Naive thymus-derived CD4-positive, alpha-beta T cell (primary cell): ENCODE results near the gene CD86. TPM values are rescaled to one million over a fixed set of nuclear protein-coding genes. Genes with fewer than 3 reads are reported as not detected.

Experiments used
- ATAC-seq: fragments of 150-1000 bp; cut with Tn5 transposase; 2 replicates; pipeline ENCODE4 v1.10.0; 2021; ENCODE audit warnings: mild to moderate bottlenecking, moderate library complexity
- CTCF ChIA-PET: fragments of 350-600 bp; sonication (Branson Sonifier 250); formaldehyde crosslinking; loops from one replicate; lab custom pipeline; 2021; ENCODE audit warnings: antibody characterized with exemption; lab: Charles Lee
- POLR2A ChIA-PET: fragments of 350-600 bp; sonication (Branson Sonifier 250); formaldehyde crosslinking; loops from one replicate; lab custom pipeline; 2021; ENCODE audit warnings: antibody characterized with exemption, inconsistent platforms; lab: Charles Lee
- DNase-seq, 9 donors: peaks; one replicate each; pipeline versions ENCODE4 v3.0.0 to v3.0.0-alpha.2; 2020 to 2022; ENCODE audit warnings: mixed read lengths in 1 of 9
- H3K27ac ChIP-seq: one replicate; pipeline ENCODE4 v1.7.0; 2013; ENCODE audit warnings: mild to moderate bottlenecking, low read depth, low read length, moderate library complexity
- H3K27me3 ChIP-seq, 2 donors: one replicate each; pipeline ENCODE4 v1.7.0; 2013; ENCODE audit warnings: low read length in 2 of 2, mild to moderate bottlenecking in 2 of 2, moderate library complexity in 2 of 2; ENCODE audit not compliant: control insufficient read depth in 2 of 2, insufficient read depth in 2 of 2
- H3K36me3 ChIP-seq, 3 experiments: 1 replicate in 2 of 3; 2 replicates in 1 of 3; pipeline ENCODE4 v1.7.0; 2013; ENCODE audit warnings: low read length in 3 of 3, mild to moderate bottlenecking in 3 of 3, moderate library complexity in 1 of 3; ENCODE audit not compliant: insufficient read depth in 3 of 3, control insufficient read depth in 2 of 3
- H3K4me1 ChIP-seq, 2 donors: one replicate each; pipeline ENCODE4 v1.7.0; 2013; ENCODE audit warnings: low read length in 2 of 2, mild to moderate bottlenecking in 2 of 2, moderate library complexity in 1 of 2; ENCODE audit not compliant: control insufficient read depth in 2 of 2, insufficient read depth in 2 of 2
- H3K4me3 ChIP-seq: 2 replicates; pipeline ENCODE4 v1.7.0; 2013; ENCODE audit warnings: mild to moderate bottlenecking, low read length
- H3K9me3 ChIP-seq, 3 experiments: 1 replicate in 2 of 3; 2 replicates in 1 of 3; pipeline ENCODE4 v1.7.0; 2013; ENCODE audit warnings: low read length in 3 of 3; ENCODE audit not compliant: control insufficient read depth in 2 of 3
- H3K27ac Mint-ChIP-seq, 9 donors: one replicate each; pipeline ENCODE4 v1.8.0; 2020 to 2022; ENCODE audit warnings: mixed read lengths in 9 of 9, mild to moderate bottlenecking in 8 of 9, moderate library complexity in 5 of 9, inconsistent platforms in 2 of 9
- H3K27me3 Mint-ChIP-seq, 5 donors: one replicate each; pipeline ENCODE4 v1.8.0; 2021 to 2022; ENCODE audit warnings: mixed read lengths in 5 of 5, mild to moderate bottlenecking in 1 of 5
- H3K36me3 Mint-ChIP-seq, 5 donors: one replicate each; pipeline ENCODE4 v1.8.0; 2020 to 2022; ENCODE audit warnings: mixed read lengths in 5 of 5, mild to moderate bottlenecking in 3 of 5, inconsistent platforms in 1 of 5
- H3K4me1 Mint-ChIP-seq, 7 donors: one replicate each; pipeline ENCODE4 v1.8.0; 2020 to 2022; ENCODE audit warnings: mixed read lengths in 7 of 7, mild to moderate bottlenecking in 3 of 7, inconsistent platforms in 1 of 7
- H3K4me3 Mint-ChIP-seq, 10 donors: one replicate each; pipeline ENCODE4 v1.8.0; 2020 to 2022; ENCODE audit warnings: mild to moderate bottlenecking in 10 of 10, mixed read lengths in 10 of 10, moderate library complexity in 6 of 10, inconsistent platforms in 2 of 10
- H3K9me3 Mint-ChIP-seq, 11 donors: one replicate each; pipeline ENCODE4 v1.8.0; 2020 to 2022; ENCODE audit warnings: mixed read lengths in 11 of 11, mild to moderate bottlenecking in 4 of 11, inconsistent platforms in 1 of 11, moderate library complexity in 1 of 11
- intact Hi-C, 2 donors: fragments of 100-400 bp; cut with micrococcal nuclease; formaldehyde crosslinking; loops; one replicate each; pipeline ENCODE4 v1.15.1; 2023
- polyA plus RNA-seq, 2 donors: library from polyadenylated mRNA; unstranded; fragments of 300-500 nt; fragmentation: Illumina TruSeq; gene quantifications; one replicate each; pipeline ENCODE4 v1.2.3, GENCODE V29; 2021
- total RNA-seq, 6 experiments: library from RNA in 5 of 6; stranded (reverse) in 5 of 6; gene quantifications; 1 replicate in 5 of 6; 2 replicates in 1 of 6; pipeline ENCODE4 v1.2.3 and lab custom pipeline; 2021 to 2026

The CD86 gene
- total and polyA plus RNA-seq, 7 experiments from 2014 or later = 0.07 to 24.0 (median 1.4) TPM

DNA sequence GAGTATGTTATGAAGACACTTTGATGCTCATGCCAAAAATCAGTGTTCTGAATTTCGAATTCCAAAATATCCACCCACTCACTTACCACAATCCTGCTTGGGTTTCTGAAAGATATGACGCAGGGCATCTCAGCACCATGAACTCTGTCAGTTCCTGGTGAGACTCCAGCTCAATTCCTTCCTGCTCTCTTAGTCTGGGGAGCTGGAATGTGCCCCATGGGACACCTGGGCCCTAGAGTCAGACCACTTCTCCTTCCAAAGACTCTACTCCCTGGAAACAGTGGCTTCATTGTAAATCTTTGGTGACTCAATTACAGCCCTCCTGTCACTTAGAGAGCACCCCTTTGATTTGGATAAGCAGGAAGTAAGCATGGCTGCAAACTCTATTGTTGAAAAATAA, 50.5 kb downstream of the CD86 start:
- Histone ChIP-seq H3K4me3 (no peak overlapping the region), H3K27ac (no peak overlapping the region), H3K4me1 (peaks cover 0 to 5% of the 10 kb centered on the region in 2 donors), H3K36me3 (no peaks in the 10 kb centered on the region), H3K9me3 (no peaks in the 10 kb centered on the region), H3K27me3 (no peaks in the 10 kb centered on the region)
- Mint-ChIP-seq H3K4me3 (no peak overlapping the region), H3K9me3 (peaks cover 0 to 1% (median 0%) of the 10 kb centered on the region in 11 donors), H3K36me3 (no peaks in the 10 kb centered on the region), H3K4me1 (peaks cover 0 to 37% (median 10%) of the 10 kb centered on the region in 7 donors), H3K27ac (no peak overlapping the region), H3K27me3 (peaks cover under 1 to 7% (median 5%) of the 10 kb centered on the region in 5 donors)
- intact Hi-C loops = no loop called here
- POLR2A ChIA-PET = no interaction called here
- DNase-seq (no peak), ATAC-seq (no peak)
- CTCF ChIA-PET = no interaction called here

DNA sequence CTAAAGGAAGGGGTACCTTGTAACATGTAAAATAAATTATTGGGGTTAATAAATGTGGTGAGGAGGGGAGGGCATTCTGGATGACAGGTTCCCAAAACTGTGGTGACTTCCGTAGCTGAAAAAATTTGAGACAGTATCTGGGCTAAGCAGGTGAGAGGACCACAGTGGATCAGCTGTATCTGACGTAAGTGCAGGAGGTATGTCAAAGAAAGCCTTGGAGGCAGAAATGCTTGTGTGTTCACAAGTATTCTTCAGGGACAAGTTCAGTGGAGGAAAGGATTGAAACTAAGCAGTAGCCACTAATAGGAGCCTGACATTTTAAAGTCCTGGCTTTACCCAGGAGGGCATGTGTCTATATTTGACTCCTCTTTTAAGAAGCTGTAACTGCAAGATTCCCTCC, 52.0 kb downstream of the CD86 start:
- Histone ChIP-seq H3K36me3 (no peaks in the 10 kb centered on the region), H3K4me3 (no peak overlapping the region), H3K27ac (no peak overlapping the region), H3K27me3 (no peaks in the 10 kb centered on the region), H3K4me1 (no peaks in the 10 kb centered on the region), H3K9me3 (no peaks in the 10 kb centered on the region)
- H3K36me3 Mint-ChIP-seq = no peaks in the 10 kb centered on the region
- no peak overlapping the region for H3K4me3 Mint-ChIP-seq
- no peak for ATAC-seq
- peaks cover 0 to 23% (median 1%) of the 10 kb centered on the region in 7 donors for H3K4me1 Mint-ChIP-seq
- peaks cover 0 to 1% (median 0%) of the 10 kb centered on the region in 11 donors for H3K9me3 Mint-ChIP-seq
- CTCF ChIA-PET = interaction anchor here (0.7 kb wide), 1 partner anchor 810 kb away, joined by 3 read pairs; no protein-coding TSS in a partner anchor
- intact Hi-C loops = no loop called here
- H3K27me3 Mint-ChIP-seq = peaks cover 8 to 15% (median 11%) of the 10 kb centered on the region in 5 donors
- no peak overlapping the region for H3K27ac Mint-ChIP-seq
- POLR2A ChIA-PET = no interaction called here
- DNase-seq = no peak

GRCh38 chr3:122111974-122112373, 56.8 kb downstream of the CD86 start:
- no peak overlapping the region for H3K27ac Mint-ChIP-seq

GRCh38 chr3:122112754-122113153, 57.6 kb downstream of the CD86 start:
- ATAC-seq = no peak
- no peak overlapping the region for H3K4me3 ChIP-seq
- no peaks in the 10 kb centered on the region for H3K27me3 ChIP-seq
- H3K27ac ChIP-seq = no peak overlapping the region
- H3K4me1 ChIP-seq = no peaks in the 10 kb centered on the region
- Mint-ChIP-seq H3K36me3 (no peaks in the 10 kb centered on the region), H3K4me1 (no peaks in the 10 kb centered on the region), H3K9me3 (peaks cover 0 to 6% (median 0%) of the 10 kb centered on the region in 11 donors), H3K27me3 (peaks cover 16 to 27% (median 20%) of the 10 kb centered on the region in 5 donors), H3K27ac (no peak overlapping the region), H3K4me3 (no peak overlapping the region)
- no peaks in the 10 kb centered on the region for H3K36me3 ChIP-seq
- intact Hi-C loops = no loop called here
- no peak for DNase-seq
- CTCF ChIA-PET = no interaction called here
- H3K9me3 ChIP-seq = no peaks in the 10 kb centered on the region
- POLR2A ChIA-PET = no interaction called here

More at GRCh38 chr3:122111974-122112373, 56.8 kb downstream of the CD86 start:
- ChIA-PET POLR2A (no interaction called here), CTCF (no interaction called here)
- DNase-seq = no peak
- Histone ChIP-seq H3K36me3 (no peaks in the 10 kb centered on the region), H3K4me1 (no peaks in the 10 kb centered on the region), H3K27ac (no peak overlapping the region), H3K9me3 (no peaks in the 10 kb centered on the region), H3K4me3 (no peak overlapping the region), H3K27me3 (no peaks in the 10 kb centered on the region)
- H3K4me3 Mint-ChIP-seq = no peak overlapping the region
- H3K9me3 Mint-ChIP-seq = peaks cover 0 to 6% (median 0%) of the 10 kb centered on the region in 11 donors
- no peak for ATAC-seq
- no peaks in the 10 kb centered on the region for H3K36me3 Mint-ChIP-seq
- peaks cover 12 to 25% (median 19%) of the 10 kb centered on the region in 5 donors for H3K27me3 Mint-ChIP-seq
- H3K4me1 Mint-ChIP-seq = no peaks in the 10 kb centered on the region
- intact Hi-C loops = no loop called here

GRCh38 chr3:122123850-122124249, 68.7 kb downstream of the CD86 start:
- Mint-ChIP-seq H3K27ac (no peak overlapping the region), H3K27me3 (peaks cover 16 to 44% (median 42%) of the 10 kb centered on the region in 5 donors), H3K4me3 (no peak overlapping the region), H3K36me3 (peaks cover 0 to 13% (median 2%) of the 10 kb centered on the region in 5 donors), H3K9me3 (peaks cover 0 to 22% (median 7%) of the 10 kb centered on the region in 11 donors), H3K4me1 (peaks cover 0 to 5% (median 0%) of the 10 kb centered on the region in 7 donors)
- H3K4me3 ChIP-seq = no peak overlapping the region
- intact Hi-C loops = no loop called here
- no peaks in the 10 kb centered on the region for H3K36me3 ChIP-seq
- CTCF ChIA-PET = no interaction called here
- POLR2A ChIA-PET = no interaction called here
- no peaks in the 10 kb centered on the region for H3K9me3 ChIP-seq
- ATAC-seq = peak; percentile 65
- DNase-seq = no peak
- H3K27me3 ChIP-seq = no peaks in the 10 kb centered on the region
- H3K27ac ChIP-seq = no peak overlapping the region
- H3K4me1 ChIP-seq = no peaks in the 10 kb centered on the region

DNA sequence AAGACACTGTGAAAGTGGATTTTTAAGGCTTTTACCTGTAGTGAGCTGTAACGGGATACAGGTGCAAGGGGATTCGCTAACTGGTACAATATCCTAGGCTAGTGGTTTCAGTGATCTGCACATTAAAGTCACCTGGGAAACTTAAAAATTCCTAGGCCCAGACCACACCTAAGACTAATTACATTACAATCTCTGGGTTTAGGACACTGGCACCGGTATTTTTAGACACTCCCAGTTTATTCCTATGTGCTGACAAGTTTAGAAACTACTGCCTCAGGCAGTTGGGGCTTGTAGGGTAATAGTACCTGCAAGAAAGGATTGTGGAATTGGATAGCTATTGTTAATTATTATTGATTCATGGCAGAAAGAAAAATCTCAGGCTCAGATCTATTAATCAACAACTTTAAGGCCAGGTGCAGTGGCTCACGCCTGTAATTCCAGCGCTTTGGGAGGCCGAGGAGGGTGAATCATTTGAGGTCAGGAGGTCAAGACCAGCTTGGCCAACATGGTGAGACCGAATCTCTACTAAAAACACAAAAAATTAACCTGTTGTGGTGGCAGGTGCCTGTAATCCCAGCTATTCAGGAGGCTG, 77.9 kb downstream of the CD86 start:
- peaks cover 0 to 26% (median 10%) of the 10 kb centered on the region in 5 donors for H3K27me3 Mint-ChIP-seq
- Histone ChIP-seq H3K9me3 (no peaks in the 10 kb centered on the region), H3K4me1 (no peaks in the 10 kb centered on the region), H3K36me3 (no peaks in the 10 kb centered on the region), H3K27me3 (no peaks in the 10 kb centered on the region), H3K27ac (no peak overlapping the region), H3K4me3 (no peak overlapping the region)
- H3K27ac Mint-ChIP-seq = no peak overlapping the region
- peaks cover 0 to 8% (median 1%) of the 10 kb centered on the region in 11 donors for H3K9me3 Mint-ChIP-seq
- POLR2A ChIA-PET = no interaction called here
- CTCF ChIA-PET = interaction anchor here (0.7 kb wide), 1 partner anchor 94 kb away, joined by 4 read pairs; no protein-coding TSS in a partner anchor
- intact Hi-C loops = no loop called here
- no peaks in the 10 kb centered on the region for H3K4me1 Mint-ChIP-seq
- DNase-seq = no peak
- ATAC-seq = no peak
- no peaks in the 10 kb centered on the region for H3K36me3 Mint-ChIP-seq
- H3K4me3 Mint-ChIP-seq = no peak overlapping the region

DNA sequence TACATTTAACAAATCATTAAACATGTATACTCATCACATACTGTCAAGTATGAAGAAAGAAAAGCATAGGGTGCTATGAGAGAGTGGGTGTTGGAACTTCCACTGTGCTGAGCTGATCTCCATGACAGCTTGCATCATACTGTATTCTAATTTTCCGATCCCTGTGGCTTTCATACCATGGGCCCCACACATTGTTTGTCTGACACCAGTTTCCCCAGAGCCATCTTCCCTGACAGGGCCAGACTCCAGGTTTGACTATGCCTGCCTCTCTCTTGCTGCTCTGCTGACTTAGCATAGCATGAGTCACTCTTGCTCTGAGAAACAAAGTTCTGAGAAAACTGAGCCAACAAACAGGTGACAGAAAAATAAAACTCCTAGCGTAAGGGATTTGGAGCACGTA, 91.3 kb downstream of the CD86 start:
- DNase-seq = peak in 1 of 9 donors; percentile 65
- H3K27me3 Mint-ChIP-seq = peaks cover 0 to 22% (median 15%) of the 10 kb centered on the region in 5 donors
- Histone ChIP-seq H3K4me3 (no peak overlapping the region), H3K27me3 (no peaks in the 10 kb centered on the region), H3K9me3 (no peaks in the 10 kb centered on the region), H3K4me1 (no peaks in the 10 kb centered on the region), H3K27ac (no peak overlapping the region), H3K36me3 (no peaks in the 10 kb centered on the region)
- peaks cover 0 to 25% (median 0%) of the 10 kb centered on the region in 7 donors for H3K4me1 Mint-ChIP-seq
- intact Hi-C loops = loop anchor here in 1 of 2 donors (1.0 kb wide), 1 partner anchor 44 kb away; no protein-coding TSS in a partner anchor
- peaks cover 0 to 14% (median 6%) of the 10 kb centered on the region in 11 donors for H3K9me3 Mint-ChIP-seq
- H3K36me3 Mint-ChIP-seq = peaks cover 0 to 7% (median 0%) of the 10 kb centered on the region in 5 donors
- no peak for ATAC-seq
- CTCF ChIA-PET = no interaction called here
- H3K4me3 Mint-ChIP-seq = peak overlapping the region in 1 of 10 donors; percentile 1
- peak overlapping the region in 1 of 9 donors; percentile 67 for H3K27ac Mint-ChIP-seq
- POLR2A ChIA-PET = no interaction called here
